ENCODE measurements around the gene CBARP.
A peak's percentile ranks its signal among the peaks of the same experiment; 100 is the strongest.

CBARP gene

GRCh38 chr19:1213391-1214286, 24.2 kb downstream of the CBARP start (continued):
- TF ChIP-seq TSHZ1 (tag by site-specific recombination; IDR thresholded peaks at IDR 0.05; ENCODE audit: borderline replicate concordance), result no peak
- TF ChIP-seq HOXC10 (CRISPR knock-in tag; IDR thresholded peaks at IDR 0.05), result no peak
- TF ChIP-seq KLF7 (tag by site-specific recombination; IDR thresholded peaks at IDR 0.05; ENCODE audit: borderline replicate concordance), result no peak
- no peak for TF ChIP-seq ZFP41 (tag by site-specific recombination; IDR thresholded peaks at IDR 0.05; ENCODE audit: borderline replicate concordance)
- no peak for TF ChIP-seq ZNF354C (tag by site-specific recombination; IDR thresholded peaks at IDR 0.05; ENCODE audit: borderline replicate concordance, low read depth)
- no peak for TF ChIP-seq BCL11A (tag by site-specific recombination; IDR thresholded peaks at IDR 0.05; ENCODE audit: low read depth)
- no peak for TF ChIP-seq ZNF366 (tag by site-specific recombination; conservative IDR thresholded peaks at IDR 0.05)
- TF ChIP-seq ZNF302 (tag by site-specific recombination; IDR thresholded peaks at IDR 0.05; ENCODE audit: low read depth), result no peak
- no peak for TF ChIP-seq ZBTB7A (tag by site-specific recombination; IDR thresholded peaks at IDR 0.05; ENCODE audit: low read depth)
- TF ChIP-seq ZBTB49 (tag by site-specific recombination; IDR thresholded peaks at IDR 0.05; ENCODE audit: low read depth), result no peak
- no peak for TF ChIP-seq ZNF202 (tag by site-specific recombination; IDR thresholded peaks at IDR 0.05; ENCODE audit: borderline replicate concordance)
- no peak for TF ChIP-seq ZNF169 (tag by site-specific recombination; IDR thresholded peaks at IDR 0.05)
- 0 out of 2 replicates have a peak, but pooled peaks have one; percentile 12 for TF ChIP-seq ZNF692 (tag by site-specific recombination; IDR thresholded peaks at IDR 0.05)
- TF ChIP-seq ZBTB21 (tag by site-specific recombination; IDR thresholded peaks at IDR 0.05), result no peak
- TF ChIP-seq ZNF639 (tag by site-specific recombination; IDR thresholded peaks at IDR 0.05), result no peak
- TF ChIP-seq ZBTB1 (tag by site-specific recombination; IDR thresholded peaks at IDR 0.05), result no peak
- no peak for TF ChIP-seq PRDM1 (tag by site-specific recombination; IDR thresholded peaks at IDR 0.05)
- no peak for TF ChIP-seq EGR2 (tag by site-specific recombination; IDR thresholded peaks at IDR 0.05; ENCODE audit: low read depth)
- TF ChIP-seq ZNF175 (tag by site-specific recombination; IDR thresholded peaks at IDR 0.05), result no peak
- TF ChIP-seq HOXD13 (CRISPR knock-in tag; IDR thresholded peaks at IDR 0.05; ENCODE audit: borderline replicate concordance), result no peak
- TF ChIP-seq ZFP69B (tag by site-specific recombination; IDR thresholded peaks at IDR 0.05), result no peak
- no peak for TF ChIP-seq ZNF488 (tag by site-specific recombination; IDR thresholded peaks at IDR 0.05)
- TF ChIP-seq ZNF280D (tag by site-specific recombination; IDR thresholded peaks at IDR 0.05), result no peak
- TF ChIP-seq ZNF221 (tag by site-specific recombination; IDR thresholded peaks at IDR 0.05; ENCODE audit: borderline replicate concordance), result no peak
- no peak for TF ChIP-seq ZNF214 (tag by site-specific recombination; IDR thresholded peaks at IDR 0.05; ENCODE audit: borderline replicate concordance)
- TF ChIP-seq ZFP37 (tag by site-specific recombination; IDR thresholded peaks at IDR 0.05), result no peak

All from HEK293 (cell line).